ENCODE measurements around the gene MAP1LC3C.

Gene MAP1LC3C

DNA sequence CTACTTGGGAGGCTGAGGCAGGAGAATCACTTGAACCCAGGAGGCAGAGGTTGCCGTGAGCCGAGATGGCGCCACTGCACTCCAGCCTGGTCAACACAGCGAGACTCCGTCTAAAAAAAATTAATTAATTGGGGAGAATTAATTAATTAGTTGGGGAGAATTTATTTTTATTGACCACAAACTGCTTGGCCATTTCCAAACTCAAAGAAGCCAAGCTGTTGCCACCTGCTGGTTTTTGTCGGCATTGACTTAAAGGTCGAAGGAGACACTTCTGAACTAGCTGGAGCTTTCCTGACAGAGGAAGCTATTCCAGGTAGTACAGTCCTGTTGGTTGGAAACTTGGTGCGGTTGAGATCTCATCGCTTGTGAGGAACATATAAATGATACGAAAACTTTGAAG lies 13.1 kb downstream of the MAP1LC3C start:
- Histone ChIP-seq H4K8ac (ENCODE audit: low read length) (no peak overlapping the region), H3K79me1 (replicated peaks; ENCODE audit: low read length, poor library complexity, severe bottlenecking) (no peaks in the 10 kb centered on the region), H3K27me3 (ENCODE audit: control insufficient read depth in 1 of 2, insufficient read depth in 1 of 2, low read length in 2 of 2) (no peaks in the 10 kb centered on the region), H3K14ac (ENCODE audit: low read length in 2 of 2) (no peak overlapping the region), H3K9me3 (ENCODE audit: control insufficient read depth, low read length) (no peaks in the 10 kb centered on the region), H3K4me2 (ENCODE audit: low read length, poor library complexity, severe bottlenecking) (no peak overlapping the region), H3K4me1 (ENCODE audit: control insufficient read depth, insufficient read depth, low read depth, low read length) (peaks cover 8% of the 10 kb centered on the region), H3K9ac (ENCODE audit: low read length) (peak overlapping the region; percentile 20), H3K27ac (ENCODE audit: low read length, poor library complexity, severe bottlenecking) (no peak overlapping the region), H2AK5ac (ENCODE audit: low read length, severe bottlenecking) (no peak overlapping the region), H3K18ac (ENCODE audit: low read depth in 1 of 2, low read length in 2 of 2) (no peak overlapping the region), H3K23ac (ENCODE audit: low read length in 2 of 2) (no peak overlapping the region), H2BK15ac (ENCODE audit: low read depth, poor library complexity, severe bottlenecking) (no peak overlapping the region), H2AFZ (ENCODE audit: low read depth, low read length) (no peak overlapping the region), H4K91ac (ENCODE audit: low read length) (no peak overlapping the region), H3K4me3 (ENCODE audit: insufficient read depth in 1 of 2, low read depth in 1 of 2, low read length in 2 of 2) (no peak overlapping the region), H2BK5ac (ENCODE audit: low read depth, low read length, poor library complexity, severe bottlenecking) (no peak overlapping the region), H3K36me3 (ENCODE audit: control insufficient read depth in 1 of 2, insufficient read depth in 2 of 2, low read depth in 1 of 2, low read length in 2 of 2) (no peaks in the 10 kb centered on the region), H2BK120ac (ENCODE audit: low read depth, low read length) (no peak overlapping the region), H3K4ac (ENCODE audit: low read depth in 1 of 2, low read length in 2 of 2) (no peak overlapping the region), H2BK12ac (ENCODE audit: low read length in 2 of 2) (no peak overlapping the region)
- peak; percentile 50 for DNase-seq
- WGBS, result 80% methylated on average over 10 of the region's 10 CpGs

DNA sequence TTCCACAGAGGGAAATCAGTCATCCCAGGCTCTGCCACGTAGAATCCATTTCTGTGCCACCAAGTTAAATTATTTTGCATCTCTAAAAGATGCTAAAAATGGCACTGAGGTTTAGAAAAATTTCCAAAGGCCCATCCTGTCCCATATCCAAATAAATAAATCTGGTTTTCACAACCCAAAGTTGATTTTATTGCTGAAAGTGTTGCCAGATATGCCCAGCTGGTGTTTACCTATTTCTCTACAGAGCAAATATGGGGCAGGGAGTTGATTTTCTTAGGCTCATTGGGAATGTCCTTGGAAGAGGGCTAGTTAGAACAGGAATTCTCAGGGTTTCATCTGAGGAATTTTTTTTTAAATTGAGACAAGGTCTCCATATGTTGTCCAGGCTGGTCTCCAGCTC lies 19.0 kb downstream of the MAP1LC3C start:
- Histone ChIP-seq H3K79me1 (replicated peaks; ENCODE audit: low read length, poor library complexity, severe bottlenecking) (no peaks in the 10 kb centered on the region), H2AFZ (ENCODE audit: low read depth, low read length) (no peak overlapping the region), H3K27me3 (ENCODE audit: control insufficient read depth in 1 of 2, insufficient read depth in 1 of 2, low read length in 2 of 2) (no peaks in the 10 kb centered on the region), H2BK120ac (ENCODE audit: low read depth, low read length) (no peak overlapping the region), H2BK12ac (ENCODE audit: low read length in 2 of 2) (no peak overlapping the region), H3K4me3 (ENCODE audit: insufficient read depth in 1 of 2, low read depth in 1 of 2, low read length in 2 of 2) (no peak overlapping the region), H3K18ac (ENCODE audit: low read depth in 1 of 2, low read length in 2 of 2) (no peak overlapping the region), H4K8ac (ENCODE audit: low read length) (no peak overlapping the region), H2BK15ac (ENCODE audit: low read depth, poor library complexity, severe bottlenecking) (no peak overlapping the region), H3K9me3 (ENCODE audit: control insufficient read depth, low read length) (no peaks in the 10 kb centered on the region), H3K4ac (ENCODE audit: low read depth in 1 of 2, low read length in 2 of 2) (no peak overlapping the region), H3K4me1 (ENCODE audit: control insufficient read depth, insufficient read depth, low read depth, low read length) (no peaks in the 10 kb centered on the region), H2AK5ac (ENCODE audit: low read length, severe bottlenecking) (no peak overlapping the region), H4K91ac (ENCODE audit: low read length) (no peak overlapping the region), H3K14ac (ENCODE audit: low read length in 2 of 2) (no peak overlapping the region), H3K36me3 (ENCODE audit: control insufficient read depth in 1 of 2, insufficient read depth in 2 of 2, low read depth in 1 of 2, low read length in 2 of 2) (no peaks in the 10 kb centered on the region), H2BK5ac (ENCODE audit: low read depth, low read length, poor library complexity, severe bottlenecking) (no peak overlapping the region), H3K23ac (ENCODE audit: low read length in 2 of 2) (no peak overlapping the region), H3K27ac (ENCODE audit: low read length, poor library complexity, severe bottlenecking) (no peak overlapping the region), H3K9ac (ENCODE audit: low read length) (no peak overlapping the region), H3K4me2 (ENCODE audit: low read length, poor library complexity, severe bottlenecking) (no peak overlapping the region)
- no peak for DNase-seq
- no CpG with 5 or more reads among the region's 1 CpG for WGBS

DNA sequence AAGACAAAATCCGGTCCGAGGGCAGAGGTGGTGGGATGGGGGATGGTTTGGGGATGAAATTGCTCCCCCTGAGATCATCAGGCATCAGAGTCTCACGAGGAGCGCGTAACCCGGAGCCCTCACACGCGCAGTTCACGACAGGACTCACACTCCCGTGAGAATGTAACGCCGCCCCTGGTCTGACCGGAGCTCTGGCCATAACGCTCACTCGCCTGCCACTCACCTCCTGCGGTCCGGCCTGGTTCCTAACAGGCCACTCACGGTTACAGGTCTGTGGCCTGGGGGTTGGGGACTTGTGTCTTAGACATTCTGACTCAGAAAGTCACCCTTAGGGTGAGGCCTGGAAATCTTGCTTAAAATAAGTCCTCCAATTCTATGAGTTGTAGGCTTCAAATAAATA lies 19.8 kb downstream of the MAP1LC3C start:
- Histone ChIP-seq H2AK5ac (ENCODE audit: low read length, severe bottlenecking) (no peak overlapping the region), H3K23ac (ENCODE audit: low read length in 2 of 2) (no peak overlapping the region), H2BK15ac (ENCODE audit: low read depth, poor library complexity, severe bottlenecking) (no peak overlapping the region), H3K27me3 (ENCODE audit: control insufficient read depth in 1 of 2, insufficient read depth in 1 of 2, low read length in 2 of 2) (no peaks in the 10 kb centered on the region), H3K9me3 (ENCODE audit: control insufficient read depth, low read length) (no peaks in the 10 kb centered on the region), H3K4me3 (ENCODE audit: insufficient read depth in 1 of 2, low read depth in 1 of 2, low read length in 2 of 2) (no peak overlapping the region), H3K4me2 (ENCODE audit: low read length, poor library complexity, severe bottlenecking) (no peak overlapping the region), H3K36me3 (ENCODE audit: control insufficient read depth in 1 of 2, insufficient read depth in 2 of 2, low read depth in 1 of 2, low read length in 2 of 2) (no peaks in the 10 kb centered on the region), H3K4ac (ENCODE audit: low read depth in 1 of 2, low read length in 2 of 2) (no peak overlapping the region), H3K9ac (ENCODE audit: low read length) (no peak overlapping the region), H3K14ac (ENCODE audit: low read length in 2 of 2) (no peak overlapping the region), H3K27ac (ENCODE audit: low read length, poor library complexity, severe bottlenecking) (no peak overlapping the region), H2BK12ac (ENCODE audit: low read length in 2 of 2) (no peak overlapping the region), H2BK120ac (ENCODE audit: low read depth, low read length) (no peak overlapping the region), H4K8ac (ENCODE audit: low read length) (no peak overlapping the region), H2AFZ (ENCODE audit: low read depth, low read length) (no peak overlapping the region), H3K18ac (ENCODE audit: low read depth in 1 of 2, low read length in 2 of 2) (no peak overlapping the region), H2BK5ac (ENCODE audit: low read depth, low read length, poor library complexity, severe bottlenecking) (no peak overlapping the region), H4K91ac (ENCODE audit: low read length) (no peak overlapping the region), H3K4me1 (ENCODE audit: control insufficient read depth, insufficient read depth, low read depth, low read length) (no peaks in the 10 kb centered on the region), H3K79me1 (replicated peaks; ENCODE audit: low read length, poor library complexity, severe bottlenecking) (no peaks in the 10 kb centered on the region)
- DNase-seq, result no peak
- WGBS, result 92% methylated on average over 17 of the region's 18 CpGs

DNA sequence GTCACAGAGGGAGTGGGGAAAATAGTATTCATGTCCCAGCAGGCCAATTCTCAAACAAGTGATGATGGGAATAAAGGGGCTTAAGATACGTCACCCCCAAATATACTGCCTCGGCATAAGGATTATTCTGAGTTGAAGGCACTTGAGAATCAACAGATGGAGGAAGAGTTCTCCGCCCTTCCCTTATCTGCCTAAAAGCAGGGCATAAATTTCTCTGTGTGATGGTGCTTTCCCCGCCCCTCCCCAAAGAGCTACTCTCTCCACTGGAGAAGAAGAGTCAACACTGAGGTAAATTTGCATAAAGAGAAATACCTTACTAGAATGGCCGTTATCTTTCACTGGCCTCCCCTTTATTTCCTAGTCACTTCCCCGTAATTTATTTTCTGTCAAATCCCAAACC lies 22.7 kb downstream of the MAP1LC3C start:
- Histone ChIP-seq H3K4me3 (ENCODE audit: insufficient read depth in 1 of 2, low read depth in 1 of 2, low read length in 2 of 2) (no peak overlapping the region), H2BK12ac (ENCODE audit: low read length in 2 of 2) (no peak overlapping the region), H3K4me2 (ENCODE audit: low read length, poor library complexity, severe bottlenecking) (no peak overlapping the region), H3K4ac (ENCODE audit: low read depth in 1 of 2, low read length in 2 of 2) (no peak overlapping the region), H3K27me3 (ENCODE audit: control insufficient read depth in 1 of 2, insufficient read depth in 1 of 2, low read length in 2 of 2) (no peaks in the 10 kb centered on the region), H3K79me1 (replicated peaks; ENCODE audit: low read length, poor library complexity, severe bottlenecking) (no peaks in the 10 kb centered on the region), H3K23ac (ENCODE audit: low read length in 2 of 2) (no peak overlapping the region), H2BK15ac (ENCODE audit: low read depth, poor library complexity, severe bottlenecking) (no peak overlapping the region), H2BK120ac (ENCODE audit: low read depth, low read length) (no peak overlapping the region), H3K4me1 (ENCODE audit: control insufficient read depth, insufficient read depth, low read depth, low read length) (peaks cover 3% of the 10 kb centered on the region), H4K8ac (ENCODE audit: low read length) (no peak overlapping the region), H3K14ac (ENCODE audit: low read length in 2 of 2) (no peak overlapping the region), H3K18ac (ENCODE audit: low read depth in 1 of 2, low read length in 2 of 2) (no peak overlapping the region), H3K9ac (ENCODE audit: low read length) (no peak overlapping the region), H4K91ac (ENCODE audit: low read length) (no peak overlapping the region), H2BK5ac (ENCODE audit: low read depth, low read length, poor library complexity, severe bottlenecking) (no peak overlapping the region), H3K27ac (ENCODE audit: low read length, poor library complexity, severe bottlenecking) (no peak overlapping the region), H2AK5ac (ENCODE audit: low read length, severe bottlenecking) (no peak overlapping the region), H3K9me3 (ENCODE audit: control insufficient read depth, low read length) (no peaks in the 10 kb centered on the region), H2AFZ (ENCODE audit: low read depth, low read length) (no peak overlapping the region), H3K36me3 (ENCODE audit: control insufficient read depth in 1 of 2, insufficient read depth in 2 of 2, low read depth in 1 of 2, low read length in 2 of 2) (no peaks in the 10 kb centered on the region)
- DNase-seq, result no peak
- WGBS, result 94% methylated on average over 4 of the region's 6 CpGs
